HL-60 (cell line): ENCODE measurements around the gene ITGA8.

Experiments
- DNase-seq, 2 experiments: peaks; one replicate each; pipeline ENCODE4 v3.0.0-alpha.2; 2010 to 2020; ENCODE audit warnings: low read depth in 1 of 2, low spot score in 1 of 2
- H3K27ac ChIP-seq: fragments of 250-450 bp; sonication (Bioruptor Pico); replicated peaks from 2 replicates; pipeline ENCODE4 v1.5.1; 2020; ENCODE audit warnings: mild to moderate bottlenecking, moderate library complexity
- H3K27me3 ChIP-seq: fragments of 250-450 bp; sonication (Bioruptor Pico); 2 replicates; pipeline ENCODE4 v1.5.1; 2021; ENCODE audit warnings: mild to moderate bottlenecking, moderate library complexity; ENCODE audit not compliant: insufficient read depth, poor library complexity, severe bottlenecking
- H3K4me3 ChIP-seq: replicated peaks from 2 replicates; pipeline ENCODE4 v1.5.1; 2011; ENCODE audit warnings: mild to moderate bottlenecking, control low read depth, low read length; ENCODE audit not compliant: insufficient read depth
- CTCF ChIP-seq: IDR thresholded peaks from one replicate; pipeline ENCODE4 v1.5.1; 2011; ENCODE audit warnings: low read length, control low read depth, inconsistent platforms; ENCODE audit not compliant: insufficient read depth
- GABPA ChIP-seq: IDR thresholded peaks from 2 replicates; pipeline ENCODE4 v1.6.1; 2012; ENCODE audit warnings: low read depth
- POLR2AphosphoS5 ChIP-seq: IDR thresholded peaks from 2 replicates; pipeline ENCODE4 v1.6.1; 2012; ENCODE audit warnings: low read depth
- REST ChIP-seq: IDR thresholded peaks from 2 replicates; pipeline ENCODE4 v1.6.1; 2012; ENCODE audit warnings: low read depth; ENCODE audit not compliant: insufficient replicate concordance
- SPI1 ChIP-seq: IDR thresholded peaks from 2 replicates; pipeline ENCODE4 v1.6.1; 2012; ENCODE audit warnings: low read depth, mild to moderate bottlenecking, borderline replicate concordance

ITGA8 gene

GRCh38 chr10:15485684-15486316 lies 233.9 kb downstream of the ITGA8 start:
- H3K27ac ChIP-seq: no peak overlapping the region
- no peak for DNase-seq

GRCh38 chr10:15485027-15485426 lies 234.7 kb downstream of the ITGA8 start:
- no peak overlapping the region for H3K27ac ChIP-seq
- no peak overlapping the region for H3K4me3 ChIP-seq
- TF ChIP-seq SPI1 (peak; percentile 62), REST (no peak), GABPA (no peak), CTCF (no peak), POLR2AphosphoS5 (no peak)
- no peaks in the 10 kb centered on the region for H3K27me3 ChIP-seq
- DNase-seq: no peak

More at GRCh38 chr10:15485684-15486316, 233.9 kb downstream of the ITGA8 start:
- TF ChIP-seq CTCF: no peak
- TF ChIP-seq GABPA: no peak
- TF ChIP-seq REST: no peak
- TF ChIP-seq SPI1: no peak
- no peak for TF ChIP-seq POLR2AphosphoS5
- H3K4me3 ChIP-seq: no peak overlapping the region
- no peaks in the 10 kb centered on the region for H3K27me3 ChIP-seq

- H3K27ac ChIP-seq: no peak overlapping the region
- no peak overlapping the region for H3K4me3 ChIP-seq
- TF ChIP-seq CTCF (no peak), REST (no peak), GABPA (no peak), SPI1 (no peak), POLR2AphosphoS5 (no peak)
- no peaks in the 10 kb centered on the region for H3K27me3 ChIP-seq
- DNase-seq: no peak
Observed at GRCh38 chr10:15484128-15484527, 235.6 kb downstream of the ITGA8 start.
